ENCODE measurements around the gene C10orf143. TPM values are rescaled to one million over a fixed set of nuclear protein-coding genes. Genes with fewer than 3 reads are reported as not detected.

The C10orf143 gene
- total RNA-seq, 4 donors from 2014 or later: 1.1 to 8.5 (median 4.5) TPM

- WGBS: 69% methylated on average over 11 of the region's 17 CpGs
- Histone ChIP-seq H3K27me3 (peaks cover 19% of the 10 kb centered on the region), H3K36me3 (no peaks in the 10 kb centered on the region), H3K27ac (no peak overlapping the region), H3K9me3 (no peaks in the 10 kb centered on the region), H3K4me1 (no peaks in the 10 kb centered on the region), H3K4me3 (no peak overlapping the region)
- DNase-seq (ENCODE audit: low spot score in 2 of 2): no peak
- TF ChIP-seq EP300 (IDR thresholded peaks at IDR 0.05) (no peak), POLR2AphosphoS5 (IDR thresholded peaks at IDR 0.05) (no peak), POLR2A (IDR thresholded peaks at IDR 0.05) (no peak), CTCF (IDR thresholded peaks at IDR 0.05) (no peak)
Measured at GRCh38 chr10:130044067-130045061, 66.3 kb downstream of the C10orf143 start.

- Histone ChIP-seq H3K27me3 (peaks cover 19% of the 10 kb centered on the region), H3K4me1 (no peaks in the 10 kb centered on the region), H3K36me3 (no peaks in the 10 kb centered on the region), H3K9me3 (no peaks in the 10 kb centered on the region), H3K4me3 (no peak overlapping the region), H3K27ac (no peak overlapping the region)
- no peak for TF ChIP-seq POLR2A (IDR thresholded peaks at IDR 0.05)
- no peak for TF ChIP-seq CTCF (IDR thresholded peaks at IDR 0.05)
- DNase-seq (ENCODE audit: low spot score in 2 of 2): no peak
- WGBS: 72% methylated on average over 8 of the region's 8 CpGs
Measured at GRCh38 chr10:130043491-130043890, 67.1 kb downstream of the C10orf143 start.

GRCh38 chr10:130042381-130042780 is 68.2 kb downstream of the C10orf143 start:
- Histone ChIP-seq H3K36me3 (no peaks in the 10 kb centered on the region), H3K9me3 (no peaks in the 10 kb centered on the region), H3K4me1 (no peaks in the 10 kb centered on the region), H3K27me3 (peaks cover 19% of the 10 kb centered on the region), H3K27ac (no peak overlapping the region), H3K4me3 (no peak overlapping the region)
- no peak for TF ChIP-seq CTCF (IDR thresholded peaks at IDR 0.05)
- no peak for TF ChIP-seq POLR2A (IDR thresholded peaks at IDR 0.05)
- TF ChIP-seq EP300 (IDR thresholded peaks at IDR 0.05): no peak
- no peak for TF ChIP-seq POLR2AphosphoS5 (IDR thresholded peaks at IDR 0.05)
- no peak for DNase-seq (ENCODE audit: low spot score in 2 of 2)
- 54% methylated on average over 14 of the region's 14 CpGs for WGBS

GRCh38 chr10:130041451-130042371 is 68.9 kb downstream of the C10orf143 start:
- WGBS: 66% methylated on average over 10 of the region's 10 CpGs
- Histone ChIP-seq H3K36me3 (no peaks in the 10 kb centered on the region), H3K27ac (no peak overlapping the region), H3K27me3 (peaks cover 19% of the 10 kb centered on the region), H3K4me1 (no peaks in the 10 kb centered on the region), H3K9me3 (no peaks in the 10 kb centered on the region), H3K4me3 (no peak overlapping the region)
- no peak for DNase-seq (ENCODE audit: low spot score in 2 of 2)
- TF ChIP-seq POLR2A (IDR thresholded peaks at IDR 0.05): no peak
- TF ChIP-seq CTCF (IDR thresholded peaks at IDR 0.05): no peak
- TF ChIP-seq EP300 (IDR thresholded peaks at IDR 0.05): no peak
- TF ChIP-seq POLR2AphosphoS5 (IDR thresholded peaks at IDR 0.05): no peak
